ENCODE data around the gene SLC41A1. TPM values are rescaled to one million over a fixed set of nuclear protein-coding genes. Genes with fewer than 3 reads are reported as not detected.

SLC41A1 gene
- total RNA-seq, 1 experiment from 2014 or later, result 5.0 TPM

DNA sequence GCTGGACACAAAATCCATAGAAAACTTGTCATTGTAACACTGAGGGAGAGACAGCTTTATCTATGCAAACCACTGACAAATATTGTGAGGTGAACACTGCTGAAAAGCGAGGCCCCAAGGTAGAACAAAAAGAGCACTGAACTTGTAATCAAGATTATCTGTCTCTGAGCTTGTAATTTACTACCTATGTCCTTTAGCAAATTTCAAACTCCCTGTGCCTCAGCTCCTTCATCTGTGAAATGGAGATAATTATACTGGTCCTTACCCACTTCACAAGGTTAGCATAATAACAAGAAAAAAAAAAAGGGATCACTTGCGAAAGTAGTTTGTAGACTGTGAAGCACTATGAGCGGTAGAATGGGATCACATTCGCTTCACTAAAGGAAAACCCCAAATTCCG, 58.1 kb downstream of the SLC41A1 start:
- no peak for DNase-seq (ENCODE audit: low spot score)

- no peak for DNase-seq (ENCODE audit: low spot score)
These were observed 61.9 kb downstream of the SLC41A1 start for GRCh38 chr1:205751036-205751651.

- DNase-seq (ENCODE audit: low spot score), result peak; percentile 96
These were observed 62.6 kb downstream of the SLC41A1 start, which contains the start of gene NUCKS1 for GRCh38 chr1:205750138-205751035. Gene NUCKS1, minus strand, starts transcription at chr1:205750182. Its CDS starts 209 bp downstream, at chr1:205749973.

GRCh38 chr1:205749234-205750137, 63.5 kb downstream of the SLC41A1 start:
- DNase-seq (ENCODE audit: low spot score), result peak; percentile 94

DNA sequence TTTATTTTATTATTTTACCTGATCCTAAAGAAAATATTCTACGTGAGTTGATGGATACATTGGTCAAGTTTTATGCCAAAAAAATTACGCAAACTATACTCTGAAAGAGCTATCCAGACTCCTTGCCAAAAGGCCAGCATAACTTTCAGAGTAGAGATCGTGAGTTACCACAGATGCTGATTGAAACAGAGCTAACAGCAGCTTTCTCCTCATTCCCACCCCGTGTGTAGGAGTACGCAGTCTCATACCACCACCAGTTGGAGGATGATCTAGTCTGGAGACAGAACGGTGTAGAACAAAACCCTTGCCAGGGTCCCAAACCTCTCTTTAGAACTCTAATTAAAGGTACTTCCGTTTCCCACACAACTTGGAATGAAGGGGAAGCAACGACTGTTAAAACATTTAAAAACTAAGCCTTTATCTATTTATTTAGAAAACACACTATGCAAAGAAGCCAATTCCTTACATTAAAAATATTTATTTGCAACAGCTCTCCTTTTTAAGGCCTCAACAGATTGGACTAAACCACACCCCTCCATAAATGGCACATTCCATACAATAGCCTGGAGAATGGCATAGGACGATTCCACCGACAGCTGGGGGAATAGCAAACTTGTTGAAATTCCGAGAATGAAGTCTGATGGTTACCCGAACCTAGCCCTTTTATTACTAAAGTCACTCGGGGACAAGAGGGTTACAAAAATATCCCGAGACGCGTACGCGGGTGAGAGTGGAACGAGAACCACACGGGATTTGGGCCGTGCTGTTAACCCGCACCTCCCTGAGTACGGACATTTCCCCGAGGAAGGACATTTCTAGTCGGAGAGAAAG, 64.4 kb downstream of the SLC41A1 start:
- DNase-seq (ENCODE audit: low spot score), result peak; percentile 78

- DNase-seq (ENCODE audit: low spot score), result no peak
These were observed 66.1 kb downstream of the SLC41A1 start for GRCh38 chr1:205746757-205747412.

GRCh38 chr1:205744403-205744802, 68.6 kb downstream of the SLC41A1 start:
- no peak for DNase-seq (ENCODE audit: low spot score)

- DNase-seq (ENCODE audit: low spot score), result no peak
These were observed 69.0 kb downstream of the SLC41A1 start for GRCh38 chr1:205743977-205744376.

DNA sequence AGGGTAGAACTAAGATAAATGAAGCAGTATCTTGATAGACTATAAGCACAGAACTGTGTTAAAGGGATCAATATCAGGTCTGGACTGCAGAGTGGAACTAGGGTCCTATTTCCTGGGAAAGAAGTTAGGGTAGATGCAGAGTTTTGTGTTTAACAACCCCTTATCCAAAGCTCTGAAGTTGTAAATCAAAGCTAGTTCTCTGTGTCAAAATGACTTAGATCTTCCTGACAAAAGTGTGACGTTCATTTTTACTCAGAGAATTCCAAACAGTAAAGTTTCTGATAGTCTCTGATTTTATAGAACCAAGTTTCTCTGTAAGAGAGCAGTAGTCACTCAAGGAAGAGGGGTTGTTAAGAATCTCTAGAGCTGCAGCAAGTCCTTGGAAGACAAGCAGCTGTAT, 71.3 kb downstream of the SLC41A1 start:
- DNase-seq (ENCODE audit: low spot score), result no peak

DNA sequence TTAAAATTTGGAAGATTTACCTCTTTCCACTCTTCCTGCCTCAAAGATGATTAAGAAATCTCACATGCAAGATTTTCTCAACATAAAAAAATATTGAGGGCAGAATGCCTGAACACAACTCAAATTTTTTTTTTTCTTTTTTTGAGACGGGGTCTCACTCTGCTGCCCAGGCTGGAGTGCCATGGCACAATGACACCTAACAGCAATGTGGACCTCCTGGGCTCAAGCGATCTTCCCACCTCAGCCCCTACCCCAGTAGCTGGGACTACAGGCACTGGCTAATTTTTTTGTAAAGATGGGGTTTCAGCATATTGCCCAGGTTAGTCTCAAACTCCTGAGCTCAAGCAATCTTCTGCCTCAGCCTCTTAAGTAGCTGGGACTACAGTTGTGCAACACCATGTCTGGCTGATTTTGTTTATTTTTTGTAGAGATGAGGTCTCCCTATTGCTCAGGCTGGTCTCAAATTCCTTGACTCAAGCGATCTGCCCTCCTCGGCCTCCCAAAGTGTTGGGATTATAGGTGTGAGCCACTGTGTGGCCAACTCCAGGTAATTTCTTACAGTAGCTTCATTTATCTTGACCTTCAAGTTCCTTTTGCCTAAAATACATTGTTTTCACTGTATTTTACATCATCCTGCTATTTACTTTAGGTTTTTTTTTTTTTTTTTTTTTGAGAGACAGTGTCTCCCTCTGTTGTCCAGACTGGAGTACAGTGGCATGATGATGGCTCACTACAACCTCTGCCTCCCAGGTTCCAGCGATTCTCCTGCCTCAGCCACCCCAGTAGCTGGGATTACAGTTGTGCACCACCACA, 73.4 kb downstream of the SLC41A1 start:
- no peak for DNase-seq (ENCODE audit: low spot score)

Other genes starting within 250 kb of the SLC41A1 start
- 6.5 and 7.6 TPM in 2 replicates for gene ELK4, start 181.2 kb downstream of the SLC41A1 start, total RNA-seq (2014; rRNA removed; shearing (Covaris generic))
- 56.7 and 59.6 TPM in 2 replicates for gene SLC45A3, start 132.7 kb downstream of the SLC41A1 start, total RNA-seq (2014; rRNA removed; shearing (Covaris generic))
- 41.9 and 42.8 TPM in 2 replicates for gene NUCKS1, start 63.0 kb downstream of the SLC41A1 start, total RNA-seq (2014; rRNA removed; shearing (Covaris generic))
- gene RAB29, start 37.7 kb downstream of the SLC41A1 start, total RNA-seq (2014; rRNA removed; shearing (Covaris generic)), result 3.6 and 4.7 TPM in 2 replicates
- not detected in 2 replicates for gene PM20D1, start 36.9 kb upstream of the SLC41A1 start, total RNA-seq (2014; rRNA removed; shearing (Covaris generic))
- 0.37 and 0.43 TPM in 2 replicates for gene SLC26A9, start 130.3 kb upstream of the SLC41A1 start, total RNA-seq (2014; rRNA removed; shearing (Covaris generic))
- gene RAB7B, start 190.2 kb upstream of the SLC41A1 start, total RNA-seq (2014; rRNA removed; shearing (Covaris generic)), result 9.0 and 10.5 TPM in 2 replicates
- 6.6 and 9.1 TPM in 2 replicates for gene CTSE, start 210.7 kb upstream of the SLC41A1 start, total RNA-seq (2014; rRNA removed; shearing (Covaris generic))
- not detected in 2 replicates for gene RHEX, start 240.0 kb upstream of the SLC41A1 start, total RNA-seq (2014; rRNA removed; shearing (Covaris generic))

Measured in HT-29 (cell line).